Left lung (tissue), 10 donors: Measurements from ENCODE around the gene TXNRD2. TPM values are rescaled to one million over a fixed set of nuclear protein-coding genes. Genes with fewer than 3 reads are reported as not detected.

ENCODE experiments used
- ATAC-seq: fragments of 200-7000 bp; cut with Tn5 transposase; one replicate; pipeline ENCODE4 v1.9.1; 2020; ENCODE audit warnings: moderate library complexity
- DNase-seq, 4 donors: peaks; one replicate each; pipeline ENCODE4 v3.0.0-alpha.2; 2013 to 2020
- H3K27ac ChIP-seq, 2 donors: fragments of 200-600 bp; sonication (generic) in 1 of 2; one replicate each; pipeline versions ENCODE4 v1.5.0 to v1.8.0; 2020 to 2021
- H3K27me3 ChIP-seq, 2 donors: fragments of 200-600 bp; sonication (generic) in 1 of 2; one replicate each; pipeline versions ENCODE4 v1.5.0 to v1.8.0; 2020 to 2021
- H3K36me3 ChIP-seq, 2 donors: fragments of 200-600 bp; sonication (generic) in 1 of 2; one replicate each; pipeline versions ENCODE4 v1.5.0 to v1.8.0; 2020 to 2021
- H3K4me1 ChIP-seq, 2 donors: fragments of 200-600 bp; one replicate each; pipeline ENCODE4 v1.8.0; 2021
- H3K4me3 ChIP-seq, 2 donors: fragments of 200-600 bp; sonication (generic) in 1 of 2; one replicate each; pipeline versions ENCODE4 v1.5.0 to v1.8.0; 2020 to 2021; ENCODE audit warnings: mild to moderate bottlenecking in 1 of 2
- H3K9me3 ChIP-seq, 2 donors: fragments of 200-600 bp; sonication (generic) in 1 of 2; one replicate each; pipeline versions ENCODE4 v1.5.0 to v1.8.0; 2020 to 2021
- intact Hi-C, 2 donors: fragments of 100-400 bp; cut with DNase I; formaldehyde crosslinking; loops; one replicate each; pipeline versions ENCODE4 v1.11.2 to v1.14.2; 2022
- polyA plus RNA-seq, 6 donors: library from polyadenylated mRNA; unstranded; fragments of 120-200 nt; gene quantifications; one replicate each; pipeline ENCODE4 v1.2.1, GENCODE V29; 2013; ENCODE audit not compliant: insufficient read length in 6 of 6
- total RNA-seq, 2 donors: library from RNA; stranded (reverse); fragmentation: NEBNext Ultra II Directional; extraction: Animal tissue kit (Norgen Biotek cat#: 25700); gene quantifications; one replicate each; pipeline ENCODE4 v1.2.1, GENCODE V29; 2021
- TF ChIP-seq, protein P1 (sequence below), 2 donors: fragments of 200-600 bp; sonication (generic) in 1 of 2; IDR thresholded peaks; one replicate each; pipeline versions ENCODE4 v1.5.0 to v1.8.0; 2021; ENCODE audit warnings: antibody characterized with exemption in 2 of 2
- donor health status: DM: no; HTN: yes; CAD: no.
- donor health status: DM: no; HTN: no; CAD: no.

The TXNRD2 gene
- total and polyA plus RNA-seq, 8 donors: 17.6 to 42.8 (median 22.2) TPM

DNA sequence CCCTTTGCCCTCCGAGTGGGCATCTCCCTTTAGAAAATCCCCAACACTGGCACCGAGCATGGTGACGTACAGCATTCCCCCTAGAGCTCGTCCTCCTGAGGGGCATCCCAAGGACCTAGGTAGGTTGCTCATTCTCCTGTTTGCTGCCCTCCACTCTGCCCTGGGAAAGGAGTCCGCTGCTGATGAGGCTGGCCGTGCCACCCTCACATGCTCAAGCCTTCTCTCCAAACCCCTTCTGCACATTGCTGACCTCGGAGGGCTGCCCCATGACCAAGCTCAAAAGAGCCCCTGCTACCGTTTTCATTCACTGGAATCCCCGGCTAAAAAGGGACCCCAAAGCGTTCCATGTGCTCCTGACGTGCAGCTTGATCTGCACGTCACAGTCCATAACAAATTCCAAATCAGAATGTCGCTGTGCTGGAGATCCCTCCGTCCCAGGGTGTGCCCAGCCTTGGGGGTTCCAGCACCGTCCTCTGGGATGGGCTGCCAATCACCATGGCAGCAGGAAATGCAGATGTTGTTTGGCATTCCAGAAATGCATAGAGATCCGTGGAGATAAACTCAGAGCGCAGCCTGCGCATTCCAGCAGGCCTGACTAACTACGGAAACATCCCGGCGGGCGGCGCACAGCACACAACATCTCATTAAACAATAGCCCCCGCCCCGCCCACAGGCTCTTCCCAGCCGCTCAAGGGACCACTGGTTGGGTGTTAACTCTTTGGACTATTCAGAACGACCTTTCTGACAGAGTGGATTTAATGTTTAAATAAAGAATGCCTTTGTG, 60.6 kb downstream of the TXNRD2 start:
- H3K4me1 ChIP-seq: peaks cover 0 to 26% of the 10 kb centered on the region in 2 donors
- H3K36me3 ChIP-seq: peaks cover 0 to 33% of the 10 kb centered on the region in 2 donors
- no peaks in the 10 kb centered on the region for H3K27me3 ChIP-seq
- peak overlapping the region in 1 of 2 donors; percentile 33 for H3K27ac ChIP-seq
- intact Hi-C loops: no loop called here
- peak; percentile 63 for ATAC-seq
- TF ChIP-seq, protein P1, sequence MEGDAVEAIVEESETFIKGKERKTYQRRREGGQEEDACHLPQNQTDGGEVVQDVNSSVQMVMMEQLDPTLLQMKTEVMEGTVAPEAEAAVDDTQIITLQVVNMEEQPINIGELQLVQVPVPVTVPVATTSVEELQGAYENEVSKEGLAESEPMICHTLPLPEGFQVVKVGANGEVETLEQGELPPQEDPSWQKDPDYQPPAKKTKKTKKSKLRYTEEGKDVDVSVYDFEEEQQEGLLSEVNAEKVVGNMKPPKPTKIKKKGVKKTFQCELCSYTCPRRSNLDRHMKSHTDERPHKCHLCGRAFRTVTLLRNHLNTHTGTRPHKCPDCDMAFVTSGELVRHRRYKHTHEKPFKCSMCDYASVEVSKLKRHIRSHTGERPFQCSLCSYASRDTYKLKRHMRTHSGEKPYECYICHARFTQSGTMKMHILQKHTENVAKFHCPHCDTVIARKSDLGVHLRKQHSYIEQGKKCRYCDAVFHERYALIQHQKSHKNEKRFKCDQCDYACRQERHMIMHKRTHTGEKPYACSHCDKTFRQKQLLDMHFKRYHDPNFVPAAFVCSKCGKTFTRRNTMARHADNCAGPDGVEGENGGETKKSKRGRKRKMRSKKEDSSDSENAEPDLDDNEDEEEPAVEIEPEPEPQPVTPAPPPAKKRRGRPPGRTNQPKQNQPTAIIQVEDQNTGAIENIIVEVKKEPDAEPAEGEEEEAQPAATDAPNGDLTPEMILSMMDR (IDR thresholded peaks at IDR 0.05): no peak
- H3K9me3 ChIP-seq: no peaks in the 10 kb centered on the region
- peak in 3 of 4 donors; percentile 37 to 81 (median 53) for DNase-seq
- no peak overlapping the region for H3K4me3 ChIP-seq

DNA sequence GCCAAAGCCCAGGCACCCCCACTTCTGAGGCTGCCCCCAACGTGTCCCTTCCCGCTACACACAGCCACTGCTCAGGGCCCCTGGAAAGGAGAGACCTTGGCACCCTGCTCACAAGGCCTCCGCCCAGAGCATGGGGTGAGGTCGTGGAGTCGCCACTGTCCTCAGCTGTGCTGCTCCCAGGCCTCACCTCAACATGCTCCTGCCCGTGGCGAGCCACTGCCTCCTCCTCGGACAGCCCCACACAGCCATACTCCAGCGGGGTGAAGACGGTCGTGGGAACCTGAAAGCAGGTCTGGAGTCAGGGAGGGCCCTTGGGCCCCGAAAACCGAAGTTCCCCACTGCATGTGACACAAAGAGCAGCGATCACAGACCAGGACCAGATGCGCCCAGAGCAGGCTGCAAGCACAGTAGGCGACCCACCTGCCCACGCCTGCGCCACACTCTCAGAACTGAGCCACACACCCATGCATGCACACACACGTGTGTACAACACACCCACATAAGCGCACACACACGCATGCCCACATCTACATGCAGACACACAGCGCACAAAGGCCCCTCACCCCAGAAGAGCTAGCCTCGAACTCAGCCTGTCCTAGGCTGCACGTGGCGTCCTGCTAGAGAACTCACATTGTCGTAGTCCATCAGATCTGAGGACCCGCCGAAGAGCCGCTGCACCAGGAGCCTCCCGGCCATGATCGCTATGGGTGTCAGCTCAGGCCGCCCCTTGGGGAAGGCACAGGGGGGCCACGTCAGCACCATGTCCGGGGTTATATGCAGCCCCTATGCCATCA, 61.4 kb downstream of the TXNRD2 start:
- H3K36me3 ChIP-seq: peaks cover 0 to 34% of the 10 kb centered on the region in 2 donors
- peaks cover 2 to 24% of the 10 kb centered on the region in 2 donors for H3K4me1 ChIP-seq
- TF ChIP-seq, protein P1 (IDR thresholded peaks at IDR 0.05): no peak
- no peak overlapping the region for H3K27ac ChIP-seq
- ATAC-seq (no peak), DNase-seq (peak in 2 of 4 donors; percentile 32 to 71)
- intact Hi-C loops: no loop called here
- H3K4me3 ChIP-seq: no peak overlapping the region
- H3K9me3 ChIP-seq: no peaks in the 10 kb centered on the region
- no peaks in the 10 kb centered on the region for H3K27me3 ChIP-seq

DNA sequence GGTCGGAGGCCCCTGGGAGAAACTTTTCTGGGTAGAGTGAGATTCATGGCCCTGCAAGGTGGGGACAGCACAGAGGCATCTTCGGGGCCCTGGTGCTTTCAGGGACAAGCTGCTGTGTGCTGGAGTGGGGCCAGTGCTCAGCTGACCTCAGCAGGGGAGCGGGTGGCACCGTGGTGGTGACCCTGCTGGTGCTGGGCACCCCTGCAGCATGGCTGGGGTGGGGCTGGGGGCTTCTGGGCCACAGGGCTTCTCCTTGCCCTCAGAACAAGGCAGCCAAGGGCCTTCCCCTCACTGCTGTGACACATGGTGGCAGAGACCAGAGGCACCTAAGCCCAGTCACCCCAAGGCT, 62.0 kb downstream of the TXNRD2 start:
- DNase-seq (peak in 2 of 4 donors; percentile 27 to 58), ATAC-seq (no peak)
- intact Hi-C loops: no loop called here
- Histone ChIP-seq H3K27me3 (no peaks in the 10 kb centered on the region), H3K36me3 (peaks cover 0 to 34% of the 10 kb centered on the region in 2 donors), H3K9me3 (no peaks in the 10 kb centered on the region), H3K27ac (no peak overlapping the region), H3K4me1 (peaks cover 5 to 30% of the 10 kb centered on the region in 2 donors), H3K4me3 (no peak overlapping the region)
- TF ChIP-seq, protein P1 (IDR thresholded peaks at IDR 0.05): no peak

DNA sequence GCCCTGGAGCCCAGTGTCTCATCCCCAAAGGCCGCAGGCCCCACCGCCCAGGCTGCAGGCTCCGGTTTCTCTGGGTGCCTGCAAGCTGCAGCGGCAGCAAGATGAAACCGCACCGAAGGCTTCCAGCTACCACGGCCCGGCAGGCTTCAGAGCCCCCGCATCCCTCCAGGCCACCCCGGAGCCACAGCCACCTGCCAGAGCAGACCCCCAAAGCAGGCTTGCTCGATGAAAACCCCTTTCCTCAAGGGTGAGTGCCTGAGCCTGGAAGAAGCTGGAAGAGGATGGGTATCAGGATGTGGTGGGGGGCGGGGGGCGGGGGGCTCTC, 62.4 kb downstream of the TXNRD2 start:
- H3K4me1 ChIP-seq: peaks cover 10 to 34% of the 10 kb centered on the region in 2 donors
- no peaks in the 10 kb centered on the region for H3K9me3 ChIP-seq
- ATAC-seq (no peak), DNase-seq (peak in 1 of 4 donors; percentile 76)
- no peak overlapping the region for H3K27ac ChIP-seq
- H3K36me3 ChIP-seq: peaks cover 0 to 34% of the 10 kb centered on the region in 2 donors
- intact Hi-C loops: no loop called here
- H3K27me3 ChIP-seq: no peaks in the 10 kb centered on the region
- H3K4me3 ChIP-seq: no peak overlapping the region
- TF ChIP-seq, protein P1 (IDR thresholded peaks at IDR 0.05): no peak
